Fibroblast of mammary gland (primary cell): ENCODE measurements around the gene OR2L2.

Source experiments
- DNase-seq: peaks from one replicate; pipeline ENCODE4 v3.0.0-alpha.2; 2010; ENCODE audit warnings: low read depth
- H3K4me3 ChIP-seq: 2 replicates; pipeline ENCODE4 v1.5.1; 2011; ENCODE audit warnings: low read depth, mild to moderate bottlenecking, low read length, moderate library complexity; ENCODE audit not compliant: control insufficient read depth
- TF ChIP-seq, protein P1 (sequence below): conservative IDR thresholded peaks from 2 replicates; pipeline ENCODE4 v1.5.1; 2011; ENCODE audit warnings: low read depth, low read length, inconsistent platforms; ENCODE audit not compliant: control insufficient read depth, insufficient read depth

OR2L2 gene

DNA sequence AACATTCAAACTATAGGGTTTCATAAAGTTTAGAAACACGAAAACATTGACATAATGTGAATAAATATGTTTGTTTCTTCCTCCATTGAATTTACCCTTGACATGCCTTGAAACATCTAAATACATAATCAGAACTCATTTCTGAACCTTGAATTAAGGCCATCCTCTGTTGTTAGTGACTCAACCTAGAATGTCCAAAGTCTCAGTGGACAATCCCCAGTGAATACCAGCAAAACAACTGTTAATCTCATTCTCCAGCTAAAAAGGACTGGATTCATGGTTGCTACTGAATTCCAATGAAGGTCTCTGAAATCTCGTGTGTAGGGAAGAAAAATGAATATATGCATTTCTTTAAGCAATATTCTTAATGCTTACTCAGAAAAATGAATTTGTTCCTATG is at the start of gene OR2L2:
OR2L2 (plus strand) TSS at position 301 of the 400 bp plus-strand sequence. CDS start 8,198 bp downstream, outside the sequence.
- no peak for DNase-seq
- TF ChIP-seq, protein P1, sequence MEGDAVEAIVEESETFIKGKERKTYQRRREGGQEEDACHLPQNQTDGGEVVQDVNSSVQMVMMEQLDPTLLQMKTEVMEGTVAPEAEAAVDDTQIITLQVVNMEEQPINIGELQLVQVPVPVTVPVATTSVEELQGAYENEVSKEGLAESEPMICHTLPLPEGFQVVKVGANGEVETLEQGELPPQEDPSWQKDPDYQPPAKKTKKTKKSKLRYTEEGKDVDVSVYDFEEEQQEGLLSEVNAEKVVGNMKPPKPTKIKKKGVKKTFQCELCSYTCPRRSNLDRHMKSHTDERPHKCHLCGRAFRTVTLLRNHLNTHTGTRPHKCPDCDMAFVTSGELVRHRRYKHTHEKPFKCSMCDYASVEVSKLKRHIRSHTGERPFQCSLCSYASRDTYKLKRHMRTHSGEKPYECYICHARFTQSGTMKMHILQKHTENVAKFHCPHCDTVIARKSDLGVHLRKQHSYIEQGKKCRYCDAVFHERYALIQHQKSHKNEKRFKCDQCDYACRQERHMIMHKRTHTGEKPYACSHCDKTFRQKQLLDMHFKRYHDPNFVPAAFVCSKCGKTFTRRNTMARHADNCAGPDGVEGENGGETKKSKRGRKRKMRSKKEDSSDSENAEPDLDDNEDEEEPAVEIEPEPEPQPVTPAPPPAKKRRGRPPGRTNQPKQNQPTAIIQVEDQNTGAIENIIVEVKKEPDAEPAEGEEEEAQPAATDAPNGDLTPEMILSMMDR = no peak
- no peak within 1 kb of the TSS for H3K4me3 ChIP-seq

- no peak overlapping the region for H3K4me3 ChIP-seq
- TF ChIP-seq, protein P1 = no peak
- DNase-seq = no peak
Measured at GRCh38 chr1:247992986-247993385, 36.9 kb upstream of the OR2L2 start.

DNA sequence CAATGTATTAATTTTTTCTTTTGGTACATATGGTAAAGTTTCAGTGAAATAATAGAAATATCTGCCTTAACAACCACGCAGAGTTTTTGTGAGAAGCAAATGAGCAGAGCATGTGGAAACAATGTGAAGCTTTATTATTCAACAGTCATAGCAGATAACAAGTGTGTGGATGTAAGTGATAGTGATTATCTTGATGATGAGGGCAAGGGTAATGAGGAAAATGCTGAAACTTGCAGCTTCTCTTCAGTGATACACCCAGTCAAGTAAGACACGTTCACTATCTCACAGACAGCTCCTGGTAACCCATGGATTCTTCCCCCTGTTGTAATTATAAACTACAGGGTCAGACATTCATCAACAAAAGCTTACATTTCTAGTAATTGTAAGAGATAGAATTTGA is 31.1 kb upstream of the OR2L2 start:
- TF ChIP-seq, protein P1 = no peak
- H3K4me3 ChIP-seq = no peak overlapping the region
- DNase-seq = no peak

DNA sequence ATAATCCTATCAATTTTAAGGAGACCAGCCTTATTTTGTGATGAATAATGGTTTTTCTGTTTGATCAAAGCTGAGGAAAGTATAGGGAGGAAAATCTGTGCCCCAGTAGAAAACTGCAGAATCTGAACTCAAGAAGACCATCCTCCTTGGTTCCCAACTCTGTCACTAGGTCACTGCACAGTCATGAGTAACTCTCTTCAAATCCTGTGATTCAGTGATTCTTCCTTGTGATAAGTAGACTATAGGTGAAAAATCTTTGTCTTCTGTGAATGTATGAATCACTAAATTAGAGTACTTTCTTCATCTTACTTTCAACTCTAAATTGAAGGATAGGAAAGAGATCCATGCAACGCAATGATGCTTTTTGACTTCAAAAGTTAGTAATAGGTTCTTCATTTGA is 29.7 kb upstream of the OR2L2 start:
- TF ChIP-seq, protein P1 = no peak
- DNase-seq = no peak
- no peak overlapping the region for H3K4me3 ChIP-seq

DNA sequence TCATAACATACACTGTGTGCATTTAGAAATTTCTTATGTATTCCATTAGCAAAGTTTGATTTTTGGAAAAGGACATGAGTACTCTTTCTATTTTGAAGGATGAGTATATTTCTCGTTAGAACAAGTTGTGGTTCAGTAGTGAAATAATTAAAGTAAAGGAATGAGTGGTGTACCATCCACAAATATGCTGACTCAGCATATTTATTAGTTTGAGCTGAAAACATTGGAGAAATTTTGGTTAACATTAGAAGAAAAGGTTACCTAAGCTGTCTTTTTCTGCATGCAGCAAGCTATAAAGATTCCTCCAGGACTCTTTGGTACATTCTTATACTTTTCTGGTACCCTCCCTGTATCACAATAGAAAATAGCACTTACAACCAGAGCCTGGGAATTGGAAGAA is 22.1 kb upstream of the OR2L2 start:
- TF ChIP-seq, protein P1 = no peak
- DNase-seq = no peak
- no peak overlapping the region for H3K4me3 ChIP-seq

- H3K4me3 ChIP-seq = no peak overlapping the region
- TF ChIP-seq, protein P1 = no peak
- peak; percentile 0 for DNase-seq
Measured at GRCh38 chr1:248009681-248010080, 20.2 kb upstream of the OR2L2 start.

DNA sequence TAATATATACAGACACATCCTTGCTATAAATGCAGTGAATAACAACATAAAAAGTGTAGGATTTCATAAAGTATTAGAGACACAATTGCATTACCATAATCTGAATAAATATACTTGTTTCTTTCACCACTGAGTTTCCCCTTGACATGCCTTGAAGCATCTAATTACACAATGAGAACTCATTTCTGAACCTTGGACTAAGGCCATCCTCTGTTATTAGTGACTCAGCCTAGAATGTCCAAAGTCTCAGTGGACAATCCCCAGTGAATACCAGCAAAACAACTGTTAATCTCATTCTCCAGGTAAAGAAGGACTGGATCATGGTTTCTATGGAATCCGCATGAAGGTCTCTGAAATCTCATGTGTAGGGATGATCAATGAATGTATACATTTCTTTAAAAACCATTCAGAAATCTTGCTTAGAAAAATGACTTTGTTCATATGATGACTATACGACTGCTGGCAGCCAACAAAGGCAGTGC is 16.6 kb upstream of the OR2L2 start, which contains the start of gene OR2L5:
OR2L5 (plus strand) TSS at position 432 of the 482 bp plus-strand sequence. CDS start 8,288 bp downstream, outside the sequence.
- TF ChIP-seq, protein P1 = no peak
- H3K4me3 ChIP-seq = no peak within 1 kb of the TSS
- DNase-seq = no peak
